HG02884 (cell line): Measurements from ENCODE around the gene RNF20.
"Not testable (repeated sequence)": the region's sequence is repeated elsewhere in the genome, so short reads cannot be mapped to it uniquely, and the experiment has no call there.

ENCODE experiments used
- ATAC-seq: cut with Tn5 transposase; IDR thresholded peaks from one replicate; pipeline ENCODE4 v1.9.1; 2021; ENCODE audit warnings: mild to moderate bottlenecking, moderate library complexity; ENCODE audit not compliant: unreplicated experiment

RNF20 gene

GRCh38 chr9:101587332-101588043, 53.8 kb downstream of the RNF20 start:
- no peak for ATAC-seq

- ATAC-seq, result not testable (repeated sequence)
Measured at GRCh38 chr9:101590074-101590473, 56.4 kb downstream of the RNF20 start.

GRCh38 chr9:101590901-101591300, 57.2 kb downstream of the RNF20 start:
- no peak for ATAC-seq

GRCh38 chr9:101591787-101592446, 58.3 kb downstream of the RNF20 start:
- ATAC-seq, result no peak

GRCh38 chr9:101592788-101593187, 59.1 kb downstream of the RNF20 start:
- no peak for ATAC-seq

GRCh38 chr9:101593345-101593744, 59.7 kb downstream of the RNF20 start:
- ATAC-seq, result no peak

- no peak for ATAC-seq
Measured at GRCh38 chr9:101594796-101595195, 61.1 kb downstream of the RNF20 start, which contains the start of gene PPP3R2. Gene PPP3R2 (minus strand): TSS chr9:101594969. CDS start chr9:101594921, 48 bp downstream.

- ATAC-seq, result no peak
Measured at GRCh38 chr9:101601904-101602765, 68.5 kb downstream of the RNF20 start.

GRCh38 chr9:101604296-101604695, 70.6 kb downstream of the RNF20 start:
- ATAC-seq, result no peak

GRCh38 chr9:101605547-101605946, 71.9 kb downstream of the RNF20 start:
- ATAC-seq, result no peak
